Measurements from ENCODE around the gene COX6A2.
"Not testable (repeated sequence)": the region's sequence is repeated elsewhere in the genome, so short reads cannot be mapped to it uniquely, and the experiment has no call there.

COX6A2 gene

GRCh38 chr16:31421587-31421986 is 6.6 kb downstream of the COX6A2 start:
- POLR2A ChIA-PET, result no interaction called here
- no peak overlapping the region for H3K4me3 ChIP-seq (ENCODE audit: low read depth, low read length)
- CTCF ChIA-PET, result no interaction called here
- TF ChIP-seq CTCF (IDR thresholded peaks at IDR 0.05; ENCODE audit: insufficient read depth, low read length, missing control alignments), result no peak
- DNase-seq (ENCODE audit: low read depth, low spot score), result no peak

- DNase-seq (ENCODE audit: low read depth, low spot score), result no peak
- H3K4me3 ChIP-seq (ENCODE audit: low read depth, low read length), result no peak overlapping the region
- POLR2A ChIA-PET, result no interaction called here
- TF ChIP-seq CTCF (IDR thresholded peaks at IDR 0.05; ENCODE audit: insufficient read depth, low read length, missing control alignments), result no peak
- CTCF ChIA-PET, result no interaction called here
Measured at GRCh38 chr16:31420037-31420436, 8.1 kb downstream of the COX6A2 start.

- no peak for TF ChIP-seq CTCF (IDR thresholded peaks at IDR 0.05; ENCODE audit: insufficient read depth, low read length, missing control alignments)
- no peak overlapping the region for H3K4me3 ChIP-seq (ENCODE audit: low read depth, low read length)
- DNase-seq (ENCODE audit: low read depth, low spot score), result no peak
- CTCF ChIA-PET, result no interaction called here
- POLR2A ChIA-PET, result no interaction called here
Measured at GRCh38 chr16:31417916-31418315, 10.2 kb downstream of the COX6A2 start.

GRCh38 chr16:31417036-31417435 is 11.1 kb downstream of the COX6A2 start:
- CTCF ChIA-PET; POLR2A ChIA-PET; H3K4me3 ChIP-seq (ENCODE audit: low read depth, low read length); DNase-seq (ENCODE audit: low read depth, low spot score): not testable (repeated sequence)

GRCh38 chr16:31416371-31416770 is 11.8 kb downstream of the COX6A2 start:
- no peak for TF ChIP-seq CTCF (IDR thresholded peaks at IDR 0.05; ENCODE audit: insufficient read depth, low read length, missing control alignments)
- no peak for DNase-seq (ENCODE audit: low read depth, low spot score)
- ChIA-PET POLR2A (no interaction called here), CTCF (interaction anchor here (1.1 kb wide), 1 partner anchor 34 kb away, joined by 3 read pairs; no protein-coding TSS in a partner anchor)
- H3K4me3 ChIP-seq (ENCODE audit: low read depth, low read length), result no peak overlapping the region

GRCh38 chr16:31414706-31415105 is 13.5 kb downstream of the COX6A2 start:
- no peak for TF ChIP-seq CTCF (IDR thresholded peaks at IDR 0.05; ENCODE audit: insufficient read depth, low read length, missing control alignments)
- ChIA-PET POLR2A (no interaction called here), CTCF (no interaction called here)
- no peak for DNase-seq (ENCODE audit: low read depth, low spot score)
- no peak overlapping the region for H3K4me3 ChIP-seq (ENCODE audit: low read depth, low read length)

- CTCF ChIA-PET, result no interaction called here
- POLR2A ChIA-PET, result no interaction called here
- no peak for TF ChIP-seq CTCF (IDR thresholded peaks at IDR 0.05; ENCODE audit: insufficient read depth, low read length, missing control alignments)
- no peak for DNase-seq (ENCODE audit: low read depth, low spot score)
- no peak overlapping the region for H3K4me3 ChIP-seq (ENCODE audit: low read depth, low read length)
Measured at GRCh38 chr16:31413943-31414342, 14.2 kb downstream of the COX6A2 start.

Measured in AG04449 (cell line).